HL-60 (cell line): ENCODE results near the gene GPER1.

ENCODE experiments used
- CTCF ChIP-seq: IDR thresholded peaks from one replicate; pipeline ENCODE4 v1.5.1; 2011; ENCODE audit warnings: low read length, control low read depth, inconsistent platforms; ENCODE audit not compliant: insufficient read depth
- SPI1 ChIP-seq: IDR thresholded peaks from 2 replicates; pipeline ENCODE4 v1.6.1; 2012; ENCODE audit warnings: low read depth, mild to moderate bottlenecking, borderline replicate concordance
- TF ChIP-seq, protein P1 (sequence below): IDR thresholded peaks from 2 replicates; pipeline ENCODE4 v1.6.1; 2012; ENCODE audit warnings: low read depth; ENCODE audit not compliant: insufficient replicate concordance

DNA sequence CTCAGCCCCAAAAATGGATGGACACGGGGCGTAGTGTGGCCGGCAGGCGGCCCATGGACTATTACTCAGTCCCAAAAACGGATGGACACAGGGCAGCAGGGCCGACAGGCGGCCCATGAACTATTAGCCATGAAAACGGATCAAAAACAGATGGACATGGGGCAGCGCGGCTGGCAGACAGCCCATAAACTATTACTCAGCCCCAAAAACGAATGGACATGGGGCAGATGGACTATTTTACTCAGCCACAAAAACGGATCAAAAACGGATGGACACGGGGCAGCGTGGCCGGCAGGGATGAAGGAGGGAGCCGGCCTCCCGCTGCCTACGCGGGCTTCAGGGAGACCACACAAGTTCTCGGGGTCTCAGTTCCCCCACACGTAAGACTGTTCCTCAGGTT, 32.9 kb downstream of the GPER1 start:
- TF ChIP-seq CTCF (no peak), SPI1 (no peak)
- TF ChIP-seq, protein P1, sequence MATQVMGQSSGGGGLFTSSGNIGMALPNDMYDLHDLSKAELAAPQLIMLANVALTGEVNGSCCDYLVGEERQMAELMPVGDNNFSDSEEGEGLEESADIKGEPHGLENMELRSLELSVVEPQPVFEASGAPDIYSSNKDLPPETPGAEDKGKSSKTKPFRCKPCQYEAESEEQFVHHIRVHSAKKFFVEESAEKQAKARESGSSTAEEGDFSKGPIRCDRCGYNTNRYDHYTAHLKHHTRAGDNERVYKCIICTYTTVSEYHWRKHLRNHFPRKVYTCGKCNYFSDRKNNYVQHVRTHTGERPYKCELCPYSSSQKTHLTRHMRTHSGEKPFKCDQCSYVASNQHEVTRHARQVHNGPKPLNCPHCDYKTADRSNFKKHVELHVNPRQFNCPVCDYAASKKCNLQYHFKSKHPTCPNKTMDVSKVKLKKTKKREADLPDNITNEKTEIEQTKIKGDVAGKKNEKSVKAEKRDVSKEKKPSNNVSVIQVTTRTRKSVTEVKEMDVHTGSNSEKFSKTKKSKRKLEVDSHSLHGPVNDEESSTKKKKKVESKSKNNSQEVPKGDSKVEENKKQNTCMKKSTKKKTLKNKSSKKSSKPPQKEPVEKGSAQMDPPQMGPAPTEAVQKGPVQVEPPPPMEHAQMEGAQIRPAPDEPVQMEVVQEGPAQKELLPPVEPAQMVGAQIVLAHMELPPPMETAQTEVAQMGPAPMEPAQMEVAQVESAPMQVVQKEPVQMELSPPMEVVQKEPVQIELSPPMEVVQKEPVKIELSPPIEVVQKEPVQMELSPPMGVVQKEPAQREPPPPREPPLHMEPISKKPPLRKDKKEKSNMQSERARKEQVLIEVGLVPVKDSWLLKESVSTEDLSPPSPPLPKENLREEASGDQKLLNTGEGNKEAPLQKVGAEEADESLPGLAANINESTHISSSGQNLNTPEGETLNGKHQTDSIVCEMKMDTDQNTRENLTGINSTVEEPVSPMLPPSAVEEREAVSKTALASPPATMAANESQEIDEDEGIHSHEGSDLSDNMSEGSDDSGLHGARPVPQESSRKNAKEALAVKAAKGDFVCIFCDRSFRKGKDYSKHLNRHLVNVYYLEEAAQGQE, result no peak
